Prostate gland (tissue), 2 donors: ENCODE data around the gene PLEKHM3.

Experiments
- CTCF ChIP-seq, 4 experiments: fragments of 200-600 bp in 2 of 4; fragments of 450-650 bp in 2 of 4; sonication (generic) in 2 of 4; IDR thresholded peaks; 1 replicate in 3 of 4; 2 replicates in 1 of 4; pipeline ENCODE4 v1.5.1; 2016 to 2019; ENCODE audit warnings: antibody characterized with exemption in 4 of 4, mild to moderate bottlenecking in 2 of 4, moderate library complexity in 2 of 4
- POLR2A ChIP-seq: fragments of 450-650 bp; IDR thresholded peaks from one replicate; pipeline ENCODE4 v1.6.1; 2016; ENCODE audit warnings: antibody characterized with exemption, mild to moderate bottlenecking
- POLR2AphosphoS5 ChIP-seq: sonication (generic); formaldehyde crosslinking; IDR thresholded peaks from one replicate; pipeline ENCODE4 v1.6.1; 2017; ENCODE audit warnings: antibody characterized with exemption

DNA sequence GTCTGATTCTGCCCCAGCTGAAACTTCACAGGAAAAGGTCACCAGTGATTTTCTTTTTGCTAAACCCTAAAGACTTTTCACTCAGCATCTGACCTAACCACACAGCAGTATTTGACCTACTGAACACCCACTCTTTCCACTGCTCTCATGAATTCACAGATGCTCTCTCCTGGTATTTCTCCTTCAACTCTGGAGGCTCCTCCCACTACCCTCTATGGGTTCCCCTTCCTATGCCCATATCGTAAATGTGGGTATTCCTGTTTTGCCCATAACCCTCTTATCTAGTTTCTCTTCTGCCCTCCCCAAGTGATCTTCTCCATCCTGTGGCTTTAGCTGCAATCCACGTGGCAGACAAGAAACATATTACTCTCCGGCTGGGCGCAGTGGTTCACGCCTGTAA lies 7.6 kb downstream of the PLEKHM3 start:
- TF ChIP-seq CTCF (IDR thresholded peaks at IDR 0.05) (no peak), POLR2A (no peak), POLR2AphosphoS5 (no peak)
